RWPE2 (cell line): ENCODE data around the gene LSMEM2.
"Not testable (repeated sequence)": the region's sequence is repeated elsewhere in the genome, so short reads cannot be mapped to it uniquely, and the experiment has no call there.

Source experiments
- ATAC-seq: fragments of 200-7000 bp; cut with Tn5 transposase; 3 replicates; pipeline ENCODE4 v1.9.1; 2021; ENCODE audit warnings: low read depth
- DNase-seq: peaks from one replicate; pipeline ENCODE4 v3.0.0-alpha.2; 2020; ENCODE audit warnings: low spot score
- H3K27ac ChIP-seq: fragments of 450-650 bp; 2 replicates; pipeline ENCODE4 v1.5.1; 2017; ENCODE audit warnings: mild to moderate bottlenecking; ENCODE audit not compliant: poor library complexity, severe bottlenecking
- H3K27me3 ChIP-seq: fragments of 250-450 bp; sonication (Bioruptor Pico); 2 replicates; pipeline ENCODE4 v1.5.1; 2021; ENCODE audit warnings: mild to moderate bottlenecking, moderate library complexity; ENCODE audit not compliant: insufficient read depth, poor library complexity, severe bottlenecking
- H3K36me3 ChIP-seq: fragments of 250-450 bp; sonication (Bioruptor Pico); 2 replicates; pipeline ENCODE4 v1.5.1; 2020; ENCODE audit warnings: low read depth, mild to moderate bottlenecking, moderate library complexity
- H3K4me1 ChIP-seq: fragments of 250-450 bp; sonication (Bioruptor Pico); 2 replicates; pipeline ENCODE4 v1.5.1; 2021; ENCODE audit warnings: mild to moderate bottlenecking, moderate library complexity; ENCODE audit not compliant: insufficient read depth, poor library complexity, severe bottlenecking
- H3K4me3 ChIP-seq: fragments of 250-450 bp; sonication (Bioruptor Pico); 2 replicates; pipeline ENCODE4 v1.5.1; 2021; ENCODE audit warnings: mild to moderate bottlenecking, moderate library complexity; ENCODE audit not compliant: severe bottlenecking
- H3K9me3 ChIP-seq: fragments of 250-450 bp; sonication (Bioruptor Pico); 2 replicates; pipeline ENCODE4 v1.5.1; 2021; ENCODE audit warnings: mild to moderate bottlenecking, moderate library complexity; ENCODE audit not compliant: severe bottlenecking
- TF ChIP-seq, protein P1 (sequence below): fragments of 450-650 bp; IDR thresholded peaks from one replicate; pipeline ENCODE4 v1.5.1; 2017; ENCODE audit warnings: mild to moderate bottlenecking, moderate library complexity; ENCODE audit not compliant: poor library complexity, severe bottlenecking

Gene LSMEM2

DNA sequence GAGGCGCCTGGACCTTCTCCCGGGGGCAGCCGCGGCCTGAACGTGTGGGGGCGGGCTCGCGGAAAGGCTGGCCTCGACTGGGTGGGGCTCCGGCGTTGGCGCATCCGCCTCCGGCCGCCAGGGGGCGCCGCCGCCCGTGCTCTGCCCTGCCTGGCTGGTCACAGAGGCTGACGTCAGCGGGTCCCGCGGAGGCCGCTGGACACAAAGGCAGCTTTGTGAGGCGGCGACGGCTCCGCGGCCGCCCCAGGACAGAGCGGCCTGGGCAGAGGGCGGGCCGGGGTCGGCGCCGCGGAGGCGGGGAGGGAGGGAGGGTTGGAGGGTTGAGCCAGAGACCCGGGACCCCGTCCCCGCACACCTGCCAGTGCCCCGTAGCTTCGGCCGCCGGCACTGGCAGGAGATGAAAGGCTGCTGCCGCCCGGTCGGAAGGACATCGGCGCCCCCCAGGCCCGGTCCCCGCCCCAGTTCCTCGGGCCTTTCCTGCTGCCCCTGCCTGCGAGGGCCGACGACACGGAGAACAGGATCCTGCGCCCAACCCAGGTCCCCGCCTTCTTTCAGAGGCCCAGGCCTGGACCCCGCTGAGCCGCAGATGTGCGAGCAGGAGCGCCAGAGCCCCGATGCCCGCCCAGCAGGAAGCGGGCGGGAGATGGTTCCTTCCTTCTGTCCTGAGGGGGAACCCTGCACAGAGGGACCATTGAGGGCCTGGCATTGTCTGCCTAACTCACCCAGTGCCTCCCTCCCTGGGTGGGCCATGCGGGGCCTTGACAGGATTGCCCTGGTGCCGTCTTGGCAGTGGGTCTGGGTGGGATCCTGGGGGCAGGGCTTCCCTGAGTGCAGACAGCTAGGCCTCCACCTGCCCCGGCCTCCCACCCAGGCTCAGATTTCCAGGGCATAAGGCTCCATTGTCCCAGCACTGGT lies 18.6 kb upstream of the LSMEM2 start:
- Histone ChIP-seq H3K27ac (peak overlapping the region; percentile 59), H3K9me3 (no peaks in the 10 kb centered on the region), H3K27me3 (no peaks in the 10 kb centered on the region), H3K4me1 (peaks cover 21% of the 10 kb centered on the region), H3K4me3 (peak overlapping the region; percentile 31), H3K36me3 (peaks cover 33% of the 10 kb centered on the region)
- TF ChIP-seq, protein P1, sequence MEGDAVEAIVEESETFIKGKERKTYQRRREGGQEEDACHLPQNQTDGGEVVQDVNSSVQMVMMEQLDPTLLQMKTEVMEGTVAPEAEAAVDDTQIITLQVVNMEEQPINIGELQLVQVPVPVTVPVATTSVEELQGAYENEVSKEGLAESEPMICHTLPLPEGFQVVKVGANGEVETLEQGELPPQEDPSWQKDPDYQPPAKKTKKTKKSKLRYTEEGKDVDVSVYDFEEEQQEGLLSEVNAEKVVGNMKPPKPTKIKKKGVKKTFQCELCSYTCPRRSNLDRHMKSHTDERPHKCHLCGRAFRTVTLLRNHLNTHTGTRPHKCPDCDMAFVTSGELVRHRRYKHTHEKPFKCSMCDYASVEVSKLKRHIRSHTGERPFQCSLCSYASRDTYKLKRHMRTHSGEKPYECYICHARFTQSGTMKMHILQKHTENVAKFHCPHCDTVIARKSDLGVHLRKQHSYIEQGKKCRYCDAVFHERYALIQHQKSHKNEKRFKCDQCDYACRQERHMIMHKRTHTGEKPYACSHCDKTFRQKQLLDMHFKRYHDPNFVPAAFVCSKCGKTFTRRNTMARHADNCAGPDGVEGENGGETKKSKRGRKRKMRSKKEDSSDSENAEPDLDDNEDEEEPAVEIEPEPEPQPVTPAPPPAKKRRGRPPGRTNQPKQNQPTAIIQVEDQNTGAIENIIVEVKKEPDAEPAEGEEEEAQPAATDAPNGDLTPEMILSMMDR = peak; percentile 97
- ATAC-seq = peak; percentile 65
- DNase-seq = no peak

DNA sequence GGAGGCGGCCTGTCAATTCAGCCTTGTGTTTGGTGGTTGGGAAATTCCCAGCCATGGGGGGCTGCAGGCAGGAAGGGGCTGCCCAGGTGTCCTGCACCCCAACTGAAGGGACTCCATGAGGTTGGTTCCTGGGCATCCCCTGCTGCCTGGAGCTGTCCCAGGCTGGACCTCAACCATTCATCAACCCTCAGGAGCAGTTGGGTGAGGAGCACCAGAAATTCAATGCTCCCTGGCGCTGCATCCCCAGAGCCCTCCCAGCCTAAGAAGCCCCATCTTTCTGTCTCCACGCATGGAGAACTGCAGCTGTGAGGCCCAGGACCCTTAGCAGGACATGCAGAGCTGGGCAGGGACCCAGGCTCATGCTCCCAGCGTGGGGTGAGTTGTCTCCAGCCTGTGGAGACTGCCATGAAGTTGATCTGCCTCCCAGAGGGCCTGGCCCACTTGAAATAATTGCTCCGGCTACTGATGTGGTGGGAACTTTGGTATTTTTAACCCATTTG lies 17.9 kb upstream of the LSMEM2 start:
- ATAC-seq (no peak), DNase-seq (no peak)
- Histone ChIP-seq H3K27me3 (no peaks in the 10 kb centered on the region), H3K9me3 (no peaks in the 10 kb centered on the region), H3K27ac (peak overlapping the region; percentile 59), H3K36me3 (peaks cover 29% of the 10 kb centered on the region), H3K4me3 (no peak overlapping the region), H3K4me1 (peaks cover 22% of the 10 kb centered on the region)
- TF ChIP-seq, protein P1 = no peak

DNA sequence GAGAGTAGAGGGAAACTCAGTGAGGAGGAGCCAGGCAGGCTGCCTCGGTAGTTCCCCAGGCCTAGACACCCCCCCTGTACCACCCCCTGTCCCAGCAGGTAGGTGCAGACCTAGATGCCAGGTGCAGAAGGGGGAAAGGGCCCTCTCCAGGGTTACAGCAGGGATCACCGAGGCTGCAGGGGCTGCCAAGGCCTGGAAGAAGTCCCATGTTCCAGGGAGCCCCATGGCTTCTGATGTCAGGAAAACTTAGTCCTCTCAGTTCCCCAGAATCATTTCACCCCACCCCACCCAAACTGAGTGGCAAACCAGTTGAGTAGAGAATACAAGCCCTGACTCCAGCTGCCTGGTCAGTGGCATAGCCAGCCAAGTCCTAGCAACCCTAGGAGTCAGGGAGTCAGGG lies 17.4 kb upstream of the LSMEM2 start:
- H3K9me3 ChIP-seq = no peaks in the 10 kb centered on the region
- no peak for ATAC-seq
- H3K27me3 ChIP-seq = no peaks in the 10 kb centered on the region
- H3K36me3 ChIP-seq = peaks cover 25% of the 10 kb centered on the region
- DNase-seq = no peak
- peaks cover 22% of the 10 kb centered on the region for H3K4me1 ChIP-seq
- peak overlapping the region; percentile 59 for H3K27ac ChIP-seq
- H3K4me3 ChIP-seq = no peak overlapping the region
- TF ChIP-seq, protein P1 = no peak

DNA sequence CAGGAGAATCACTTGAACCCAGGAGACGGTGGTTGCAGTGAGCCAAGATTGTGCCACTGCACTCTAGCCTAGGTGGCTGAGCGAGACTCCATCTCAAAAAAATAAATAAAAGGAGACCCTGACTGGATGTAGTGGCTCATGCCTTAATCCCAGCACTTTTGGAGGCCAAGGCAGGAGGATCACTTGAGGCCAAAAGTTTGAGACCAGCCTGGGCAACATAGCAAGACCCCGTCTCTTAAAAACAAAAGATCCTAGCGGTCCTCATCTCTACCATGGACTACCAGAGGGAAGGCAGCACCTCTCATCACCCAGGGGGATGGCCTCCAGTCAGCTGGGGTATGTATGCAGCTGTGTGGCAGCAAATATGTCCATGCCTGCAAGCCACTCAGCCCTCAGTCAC lies 16.7 kb upstream of the LSMEM2 start:
- H3K4me3 ChIP-seq, H3K27ac ChIP-seq, DNase-seq, ATAC-seq, H3K27me3 ChIP-seq, H3K9me3 ChIP-seq: not testable (repeated sequence)
- Histone ChIP-seq H3K4me1 (peaks cover 22% of the 10 kb centered on the region), H3K36me3 (peaks cover 18% of the 10 kb centered on the region)

DNA sequence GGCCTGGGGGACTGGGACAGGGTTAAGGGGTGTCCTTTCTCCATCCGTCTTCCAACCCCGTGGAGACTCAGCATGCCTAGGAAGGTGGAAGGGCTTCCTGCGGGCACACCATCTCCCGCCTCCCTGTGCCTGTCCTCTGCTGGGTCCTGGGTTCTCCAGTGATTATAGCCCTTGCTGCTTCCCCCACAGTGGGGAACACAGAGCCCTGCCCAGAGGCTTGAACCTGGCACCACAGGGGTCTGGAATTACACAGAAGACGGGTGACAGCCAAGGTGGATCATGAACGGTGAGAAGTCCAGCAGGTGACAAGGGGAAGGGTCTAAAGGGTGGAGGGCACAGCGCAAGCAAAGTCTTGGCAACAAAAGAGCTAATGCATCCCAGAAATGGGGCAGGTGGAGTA lies 16.1 kb upstream of the LSMEM2 start:
- no peak for ATAC-seq
- Histone ChIP-seq H3K27me3 (no peaks in the 10 kb centered on the region), H3K4me3 (no peak overlapping the region), H3K4me1 (peaks cover 25% of the 10 kb centered on the region), H3K36me3 (peaks cover 15% of the 10 kb centered on the region), H3K9me3 (no peaks in the 10 kb centered on the region), H3K27ac (peak overlapping the region; percentile 93)
- DNase-seq = no peak
- TF ChIP-seq, protein P1 = no peak
